GM21717 (cell line): ENCODE results near the gene ZP1.

Source experiments
- ATAC-seq: cut with Tn5 transposase; IDR thresholded peaks from one replicate; pipeline ENCODE4 v1.9.1; 2021; ENCODE audit warnings: mild to moderate bottlenecking, moderate library complexity; ENCODE audit not compliant: unreplicated experiment

ZP1 gene

DNA sequence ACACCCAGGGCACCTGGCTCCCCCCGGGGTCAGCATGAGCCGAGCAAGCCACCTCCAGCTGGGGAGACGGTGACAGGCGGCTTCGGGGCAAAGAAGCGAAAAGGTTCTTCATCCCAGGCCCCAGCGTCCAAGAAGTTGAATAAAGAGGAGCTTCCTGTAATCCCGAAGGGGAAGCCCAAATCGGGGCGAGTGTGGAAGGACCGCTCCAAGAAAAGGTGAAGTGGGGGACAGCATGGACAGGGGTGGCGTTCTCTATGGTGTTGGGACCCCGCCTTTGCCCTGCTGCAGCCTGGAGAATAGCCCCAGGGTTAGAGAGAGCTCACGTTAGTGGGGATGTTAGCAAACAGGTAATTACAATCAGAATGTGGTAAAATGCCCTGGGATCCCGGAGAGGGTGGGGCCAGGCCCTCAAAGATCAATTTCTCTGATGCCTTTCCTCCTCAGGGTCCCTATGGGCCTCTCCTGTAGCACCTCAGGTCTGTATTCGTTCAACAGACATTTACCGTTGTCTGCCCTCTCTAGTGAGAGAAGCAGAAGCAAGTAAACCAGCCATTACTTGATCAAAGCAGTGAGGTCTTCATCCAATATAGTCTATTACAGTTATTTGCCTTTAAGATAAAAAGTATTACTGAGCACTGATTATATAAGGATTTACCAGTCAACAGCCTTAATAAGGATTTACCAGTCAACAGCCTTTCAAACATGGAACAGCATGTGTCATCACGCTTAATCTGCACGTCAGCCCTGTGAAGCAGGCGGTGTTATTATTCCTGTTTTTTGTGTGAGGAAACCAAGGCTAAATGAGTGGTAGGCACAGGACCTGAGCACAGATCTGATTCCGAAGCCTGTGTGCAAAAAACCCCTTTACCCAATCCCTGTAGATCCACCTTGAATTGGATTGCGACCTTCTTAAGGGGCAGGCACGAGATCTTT lies 24.4 kb upstream of the ZP1 start:
- ATAC-seq = no peak

DNA sequence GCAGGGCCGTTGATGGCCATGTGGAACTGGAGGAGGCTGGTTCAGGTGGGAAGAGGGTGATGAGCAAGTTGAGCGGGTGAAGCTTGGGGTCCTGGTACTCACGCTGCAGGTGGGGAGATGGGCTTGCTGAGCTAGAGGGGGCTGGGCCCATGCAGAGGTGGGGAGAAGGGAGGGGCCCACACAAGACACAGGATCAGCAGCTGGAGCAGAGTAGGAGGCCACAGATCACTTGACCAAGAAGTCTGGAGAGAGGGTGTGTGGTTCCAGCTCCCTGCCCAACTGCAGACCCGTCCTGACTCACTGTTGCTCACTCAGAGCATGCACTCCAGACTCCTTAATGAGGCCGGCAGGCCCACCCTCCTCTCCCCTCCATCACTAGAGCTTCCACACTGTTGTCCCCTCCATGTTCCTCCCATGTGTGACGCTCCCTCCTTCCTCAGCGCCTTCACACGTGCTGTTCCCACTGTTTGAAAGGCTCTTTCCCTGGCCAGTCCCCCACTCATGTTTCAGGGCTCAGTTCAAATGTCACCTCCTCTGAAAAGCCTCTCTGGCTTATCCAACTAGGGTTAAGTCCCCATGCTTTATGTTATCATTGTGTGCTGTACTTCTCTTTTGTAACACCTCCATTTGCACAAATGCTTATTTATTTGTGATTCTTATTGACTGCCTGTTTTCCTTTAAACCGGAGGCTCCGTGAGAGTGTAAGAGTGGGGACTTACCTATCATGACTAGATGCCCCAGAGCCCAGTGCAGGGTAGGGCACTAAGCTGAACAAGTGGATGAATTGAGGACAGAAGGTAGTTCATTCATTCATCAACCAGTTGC lies 23.1 kb upstream of the ZP1 start:
- no peak for ATAC-seq

- ATAC-seq = no peak
Measured at GRCh38 chr11:60844870-60845221, 22.5 kb upstream of the ZP1 start.

DNA sequence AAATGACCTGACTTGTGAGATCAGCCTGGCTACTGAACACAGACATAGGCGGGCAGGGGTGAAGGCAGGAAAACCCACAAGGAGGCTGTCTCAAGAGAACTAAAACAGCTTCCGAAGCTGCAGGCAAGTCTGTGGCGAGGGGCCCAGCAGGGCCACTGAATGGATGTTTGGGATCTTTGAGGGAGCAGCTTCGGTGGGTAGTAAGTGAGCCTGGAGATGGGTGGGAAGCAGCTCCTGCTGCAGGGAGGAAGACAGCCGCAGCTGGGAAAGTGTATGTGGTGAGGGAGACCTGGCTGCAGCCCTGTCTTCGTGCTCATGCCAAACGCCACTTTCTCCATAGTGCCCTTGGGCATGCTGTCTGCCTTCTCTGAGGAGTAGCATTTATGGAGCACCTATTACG lies 22.0 kb upstream of the ZP1 start:
- ATAC-seq = no peak

- ATAC-seq = no peak
Measured at GRCh38 chr11:60847281-60847680, 20.1 kb upstream of the ZP1 start.

- ATAC-seq = no peak
Measured at GRCh38 chr11:60847896-60848295, 19.4 kb upstream of the ZP1 start.

- ATAC-seq = no peak
Measured at GRCh38 chr11:60848714-60849151, 18.6 kb upstream of the ZP1 start.

DNA sequence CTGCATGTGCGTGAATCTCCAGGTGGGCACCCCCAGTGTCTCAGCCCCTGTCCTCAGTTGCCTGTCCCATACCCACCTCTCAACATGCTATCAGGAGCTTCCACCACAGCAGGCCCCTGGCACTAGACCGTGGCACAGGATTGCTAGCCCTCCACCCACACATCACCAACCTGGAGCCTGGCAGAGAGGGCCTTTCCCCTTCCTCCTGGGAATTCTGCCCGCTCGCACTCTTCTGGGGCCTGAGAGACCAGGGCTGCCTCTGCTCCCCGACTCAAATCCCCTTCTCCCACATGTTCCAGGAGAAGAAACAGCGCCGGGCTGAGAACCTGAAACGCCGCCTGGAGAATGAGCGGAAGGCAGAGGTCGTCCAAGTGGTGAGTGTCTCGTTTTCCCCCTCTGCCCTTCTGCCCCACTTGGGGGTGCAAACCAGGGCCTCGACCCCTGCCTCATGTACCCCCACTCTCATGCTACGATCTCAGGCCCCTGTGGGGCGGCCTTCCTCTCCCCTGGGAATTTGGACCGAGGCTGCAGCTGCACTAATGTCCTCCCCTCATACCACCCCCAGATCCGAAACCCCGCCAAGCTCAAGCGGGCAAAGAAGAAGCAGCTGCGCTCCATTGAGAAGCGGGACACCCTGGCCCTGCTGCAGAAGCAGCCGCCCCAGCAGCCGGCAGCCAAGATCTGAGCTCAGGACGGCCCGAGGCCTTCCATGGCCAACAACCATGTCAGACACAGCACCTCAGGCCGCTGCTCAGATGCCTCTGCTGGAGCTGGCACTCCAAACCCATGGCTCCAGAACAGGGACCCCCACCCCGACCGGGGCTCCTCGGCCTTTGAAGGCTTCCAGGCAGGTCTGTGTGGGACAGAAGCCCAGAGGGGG lies 17.5 kb upstream of the ZP1 start:
- ATAC-seq = no peak

- no peak for ATAC-seq
Measured at GRCh38 chr11:60851327-60852104, 15.8 kb upstream of the ZP1 start.

GRCh38 chr11:60852117-60852981 lies 15.0 kb upstream of the ZP1 start:
- ATAC-seq = no peak

DNA sequence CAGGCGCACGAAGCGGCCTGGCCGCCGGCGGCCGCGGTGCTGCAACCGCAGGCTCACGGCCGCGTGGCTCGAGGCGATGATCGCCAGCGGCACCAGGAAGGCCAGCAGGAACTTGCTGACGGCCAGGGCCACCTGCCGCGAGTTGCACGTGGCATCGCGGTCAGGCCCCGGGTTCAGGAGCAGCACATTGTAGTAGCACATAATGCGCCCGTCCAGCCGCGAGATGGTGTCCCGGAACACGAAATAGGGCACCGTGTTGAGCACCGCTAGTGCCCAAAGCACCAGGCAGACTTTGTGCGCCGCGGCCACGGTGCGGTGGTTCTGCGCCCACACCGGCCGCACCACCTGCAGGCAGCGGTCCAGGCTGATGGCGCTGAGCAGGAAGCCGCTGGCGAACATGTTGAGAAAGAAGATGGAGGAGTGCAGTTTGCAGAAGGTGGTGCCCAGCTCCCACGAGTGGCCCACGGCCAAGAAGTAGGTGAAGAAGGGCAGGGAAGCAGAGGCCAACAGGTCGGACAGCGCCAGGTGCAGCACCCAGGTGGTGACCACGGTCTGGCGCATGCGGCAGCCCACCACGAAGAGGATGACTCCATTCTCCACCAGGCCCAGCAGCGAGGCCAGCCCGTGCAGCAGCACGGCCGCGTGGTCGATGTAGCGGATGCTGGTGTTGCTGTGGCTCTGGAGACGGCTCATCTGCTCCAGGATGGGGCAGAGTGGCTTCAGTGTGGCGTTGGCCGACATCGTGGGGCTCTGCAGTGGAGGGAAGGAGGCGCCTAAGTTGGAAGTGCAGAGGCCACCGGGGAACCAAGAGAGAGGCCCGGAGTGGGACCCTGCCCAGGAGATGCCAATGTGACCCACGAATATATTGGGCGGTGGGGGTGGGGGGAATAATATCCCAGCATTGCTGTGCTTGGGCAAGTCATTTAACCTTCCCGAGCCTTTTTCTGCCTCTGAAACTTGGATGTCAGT lies 14.1 kb upstream of the ZP1 start:
- no peak for ATAC-seq

DNA sequence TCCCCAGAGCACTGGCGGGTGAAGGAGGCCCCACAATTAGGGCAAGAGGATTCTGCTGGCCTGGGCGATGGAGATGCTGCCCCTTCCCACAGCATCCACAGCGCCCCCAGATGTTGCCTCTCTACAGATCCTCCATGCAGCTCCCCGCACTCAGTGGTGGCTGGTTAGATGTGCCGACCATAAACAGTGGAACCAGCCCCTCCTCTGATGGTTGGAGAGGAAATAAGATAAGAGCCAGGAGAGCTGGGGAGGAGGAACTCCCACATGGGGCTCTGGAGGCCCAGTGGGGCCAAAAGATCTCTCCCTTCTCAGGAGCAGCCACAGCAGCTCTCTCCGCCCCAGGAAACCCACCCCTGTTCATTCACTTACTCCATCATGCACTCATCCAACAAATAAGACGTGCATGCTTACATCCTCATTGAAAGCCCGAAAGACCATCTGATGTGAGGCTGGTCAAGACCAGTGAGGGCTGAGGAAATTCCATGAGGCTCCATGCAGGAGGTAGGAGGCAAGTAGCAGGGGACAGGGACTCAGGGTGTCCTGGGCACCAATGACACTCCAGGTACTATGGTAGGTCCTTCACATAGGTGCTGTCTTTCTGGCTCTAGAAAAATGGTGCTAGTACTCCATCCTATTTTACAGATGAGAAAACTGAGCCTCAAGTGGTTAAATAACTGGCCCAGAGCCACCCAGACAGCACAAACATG lies 13.0 kb upstream of the ZP1 start:
- ATAC-seq = no peak

DNA sequence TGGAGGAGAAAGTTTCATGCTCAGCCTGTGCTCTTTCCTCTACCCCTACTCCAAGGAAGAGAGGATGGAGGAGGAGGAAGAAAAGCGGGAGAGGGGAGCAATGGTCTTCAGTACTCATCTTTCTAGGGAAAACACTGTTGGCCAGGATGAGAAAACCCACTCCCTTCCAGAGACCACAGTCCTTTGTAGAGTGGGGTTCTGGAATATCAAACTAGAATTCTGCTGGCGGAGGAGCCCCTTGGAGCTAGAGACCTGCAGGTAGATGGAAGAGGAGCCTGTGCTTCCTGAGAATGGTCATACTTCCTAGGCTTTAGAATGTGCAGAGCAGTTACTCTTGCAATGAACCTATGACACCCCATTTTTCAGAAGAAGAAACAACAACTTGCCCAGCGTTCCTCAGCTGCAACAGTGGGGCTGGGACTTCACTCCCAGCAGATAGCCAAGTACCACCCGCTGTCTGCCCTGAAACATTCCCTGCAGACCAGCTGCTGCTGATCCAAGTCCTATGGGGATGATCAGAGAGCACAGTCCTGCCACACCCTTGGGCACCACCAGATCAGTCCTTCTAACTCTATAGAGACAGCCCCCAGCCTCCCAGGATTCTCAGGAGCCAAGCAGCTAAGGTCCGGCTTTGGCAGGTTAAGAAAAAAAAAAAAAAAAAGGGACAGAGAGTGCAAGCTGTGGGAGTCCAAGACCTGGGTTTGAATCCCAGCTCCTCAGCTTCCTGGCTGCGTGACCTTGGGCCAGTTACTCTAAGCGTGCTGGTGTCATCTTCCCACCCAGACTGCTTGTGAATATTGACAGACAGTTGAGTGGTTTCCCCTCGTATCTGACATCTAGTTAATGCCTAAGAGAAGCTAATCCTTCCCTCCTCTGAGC lies 12.3 kb upstream of the ZP1 start:
- ATAC-seq = no peak

GRCh38 chr11:60855726-60856633 lies 11.4 kb upstream of the ZP1 start, which contains the start of gene PTGDR2:
TSS of gene PTGDR2 (minus strand) at chr11:60855950. CDS start at chr11:60853722, 2,228 bp downstream.
- no peak for ATAC-seq
